GM12878 (cell line): ENCODE measurements around the gene SLX4IP. TPM values are rescaled to one million over a fixed set of nuclear protein-coding genes. Genes with fewer than 3 reads are reported as not detected.
A peak's percentile ranks its signal among the peaks of the same experiment; 100 is the strongest.

Source experiments
- BHLHE40 ChIP-seq, 2 experiments: fragments of 450-650 bp in 1 of 2; IDR thresholded peaks; 2 replicates each; pipeline ENCODE4 v1.6.1; 2011 to 2017; ENCODE audit warnings: low read depth in 2 of 2, borderline replicate concordance in 1 of 2, improper control_type of control experiment in 1 of 2, low read length in 1 of 2, mild to moderate bottlenecking in 1 of 2
- BMI1 ChIP-seq: fragments of 450-650 bp; IDR thresholded peaks from 2 replicates; pipeline ENCODE4 v1.6.1; 2016; ENCODE audit warnings: mild to moderate bottlenecking, moderate library complexity, borderline replicate concordance
- CUX1 ChIP-seq: IDR thresholded peaks from 2 replicates; pipeline ENCODE4 v1.6.1; 2012; ENCODE audit warnings: improper control_type of control experiment, low read depth, low read length; ENCODE audit not compliant: insufficient replicate concordance
- EGR1 ChIP-seq, 2 experiments: IDR thresholded peaks; 1 replicate in 1 of 2; 2 replicates in 1 of 2; pipeline ENCODE4 v1.6.1; 2011 to 2012; ENCODE audit warnings: low read depth in 2 of 2, low read length in 2 of 2, borderline replicate concordance in 1 of 2, mild to moderate bottlenecking in 1 of 2, moderate library complexity in 1 of 2
- HDAC6 ChIP-seq: fragments of 200-600 bp; sonication (generic); IDR thresholded peaks from one replicate; pipeline ENCODE4 v1.8.0; 2017; ENCODE audit warnings: antibody characterized with exemption; ENCODE audit not compliant: unreplicated experiment
- MYB ChIP-seq: fragments of 150-350 bp; IDR thresholded peaks from 2 replicates; pipeline ENCODE4 v1.6.1; 2014; ENCODE audit warnings: mild to moderate bottlenecking, low read depth, low read length, borderline replicate concordance
- NR2C2 ChIP-seq: IDR thresholded peaks from 2 replicates; pipeline ENCODE4 v1.6.1; 2011; ENCODE audit warnings: borderline replicate concordance, low read depth; ENCODE audit not compliant: control insufficient read depth, insufficient read length
- NR2F1 ChIP-seq: fragments of 450-650 bp; conservative IDR thresholded peaks from 2 replicates; pipeline ENCODE4 v1.6.1; 2017; ENCODE audit warnings: mild to moderate bottlenecking
- PAX5 ChIP-seq: IDR thresholded peaks from 2 replicates; pipeline ENCODE4 v1.6.1; 2011; ENCODE audit warnings: low read depth, low read length, borderline replicate concordance
- SIX5 ChIP-seq: IDR thresholded peaks from 2 replicates; pipeline ENCODE4 v1.6.1; 2011; ENCODE audit warnings: mild to moderate bottlenecking, low read depth, low read length, moderate library complexity; ENCODE audit not compliant: severe bottlenecking
- SKIL ChIP-seq: fragments of 450-650 bp; IDR thresholded peaks from 2 replicates; pipeline ENCODE4 v1.6.1; 2017; ENCODE audit warnings: mild to moderate bottlenecking, low read depth, inconsistent platforms; ENCODE audit not compliant: poor library complexity, severe bottlenecking
- SUPT20H ChIP-seq: IDR thresholded peaks from 2 replicates; pipeline ENCODE4 v1.6.1; 2011; ENCODE audit warnings: low read depth, mild to moderate bottlenecking, low read length, moderate library complexity, borderline replicate concordance; ENCODE audit not compliant: control insufficient read depth
- TAF1 ChIP-seq: IDR thresholded peaks from 2 replicates; pipeline ENCODE4 v1.6.1; 2011; ENCODE audit warnings: mild to moderate bottlenecking, low read depth, low read length, borderline replicate concordance
- YY1 ChIP-seq: IDR thresholded peaks from 2 replicates; pipeline ENCODE4 v1.6.1; 2011; ENCODE audit warnings: low read depth, mild to moderate bottlenecking, low read length
- ZNF384 ChIP-seq: IDR thresholded peaks from 2 replicates; pipeline ENCODE4 v1.6.1; 2012; ENCODE audit warnings: low read depth, mild to moderate bottlenecking, low read length, improper control_type of control experiment, borderline replicate concordance
- ZNF687 ChIP-seq: fragments of 450-650 bp; IDR thresholded peaks from 2 replicates; pipeline ENCODE4 v1.6.1; 2017; ENCODE audit warnings: mild to moderate bottlenecking, moderate library complexity
- polyA plus RNA-seq, 11 experiments: library from polyadenylated mRNA; depleted of rRNA in 4 of 11; unstranded in 6 of 11; stranded (reverse) in 5 of 11; fragments of >200 nt; fragmentation: Nextera tagmentation in 4 of 11; fragmentation: Illumina TruSeq in 1 of 11; extraction: Ambion mirVana in 4 of 11; extraction: Trizol in 1 of 11; gene quantifications; 1 replicate in 1 of 11; 2 replicates in 10 of 11; pipeline versions ENCODE4 v1.2.1 to v1.2.3, GENCODE V29; 2011 to 2016; ENCODE audit warnings: inconsistent platforms in 2 of 11, missing spikeins in 2 of 11, low read depth in 1 of 11
- total RNA-seq, 4 experiments: library from RNA; depleted of rRNA in 3 of 4; stranded (reverse); fragments of >200 nt in 3 of 4; fragmentation: Illumina TruSeq in 1 of 4; extraction: Trizol in 1 of 4; gene quantifications; 2 replicates each; pipeline versions ENCODE4 v1.2.1 to v1.2.3, GENCODE V29; 2013 to 2021

Gene SLX4IP
- total and polyA plus RNA-seq, 10 of the 15 experiments (the other 5 are each of a cell fraction or from before 2014, with no cell fraction given), result 2.2 to 11.0 (median 6.3) TPM

GRCh38 chr20:10673176-10673841 lies 238.2 kb downstream of the SLX4IP start (continued):
- TF ChIP-seq CUX1 (no peak), SUPT20H (no peak), BMI1 (no peak), TAF1 (no peak), BHLHE40 (IDR thresholded peaks at IDR 0.05; ENCODE audit: borderline replicate concordance in 1 of 2, low read depth in 2 of 2, low read length in 1 of 2) (0 out of 4 replicates have a peak, but pooled peaks of 1 of the 2 experiments have one; percentile 5), PAX5 (peak; percentile 42; the same call in 1 of the 2 replicates), ZNF384 (no peak), YY1 (no peak), SKIL (no peak), NR2C2 (no peak), ZNF687 (no peak), MYB (no peak), HDAC6 (no peak), SIX5 (no peak), NR2F1 (no peak), EGR1 (IDR thresholded peaks at IDR 0.05; ENCODE audit: borderline replicate concordance in 1 of 2, low read depth in 2 of 2, low read length in 2 of 2) (no peak)
